KBM-7 (cell line): ENCODE results near the gene C4orf36.
"Not testable (repeated sequence)": the region's sequence is repeated elsewhere in the genome, so short reads cannot be mapped to it uniquely, and the experiment has no call there.

ENCODE experiments used
- DNase-seq: peaks from one replicate; pipeline ENCODE4 v3.0.0-alpha.2; 2015
- in situ Hi-C: fragments of 300-500 bp; cut with MboI; formaldehyde crosslinking; loops from 2 replicates; pipeline ENCODE4 v1.14.3; 2020; ENCODE audit warnings: low sequenced_read_pairs, low pct_unique_long_range_greater_than_20kb, mixed read lengths

The C4orf36 gene

DNA sequence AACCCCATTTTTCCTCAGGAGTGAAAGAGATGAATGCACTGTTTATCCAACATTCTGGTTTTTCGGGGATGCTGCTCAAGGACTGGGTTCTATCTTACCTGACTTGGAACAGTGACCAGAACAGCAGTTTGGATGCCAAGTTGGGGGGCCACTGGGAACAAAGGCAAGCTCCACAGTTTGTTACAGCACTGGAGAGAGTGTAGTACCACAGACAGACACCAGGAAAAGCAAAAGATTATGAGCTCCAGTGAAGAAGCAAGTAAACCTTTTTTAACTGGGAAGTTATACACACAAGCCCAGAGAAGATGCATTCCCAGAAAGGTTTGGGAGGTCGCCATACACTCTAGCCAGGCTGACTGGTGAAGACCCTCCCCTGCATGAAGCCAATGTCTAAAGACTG is 13.6 kb downstream of the C4orf36 start:
- DNase-seq = no peak
- in situ Hi-C loops = loop anchor here (25.0 kb wide), 1 partner anchor 366 kb away; no protein-coding TSS in a partner anchor

DNA sequence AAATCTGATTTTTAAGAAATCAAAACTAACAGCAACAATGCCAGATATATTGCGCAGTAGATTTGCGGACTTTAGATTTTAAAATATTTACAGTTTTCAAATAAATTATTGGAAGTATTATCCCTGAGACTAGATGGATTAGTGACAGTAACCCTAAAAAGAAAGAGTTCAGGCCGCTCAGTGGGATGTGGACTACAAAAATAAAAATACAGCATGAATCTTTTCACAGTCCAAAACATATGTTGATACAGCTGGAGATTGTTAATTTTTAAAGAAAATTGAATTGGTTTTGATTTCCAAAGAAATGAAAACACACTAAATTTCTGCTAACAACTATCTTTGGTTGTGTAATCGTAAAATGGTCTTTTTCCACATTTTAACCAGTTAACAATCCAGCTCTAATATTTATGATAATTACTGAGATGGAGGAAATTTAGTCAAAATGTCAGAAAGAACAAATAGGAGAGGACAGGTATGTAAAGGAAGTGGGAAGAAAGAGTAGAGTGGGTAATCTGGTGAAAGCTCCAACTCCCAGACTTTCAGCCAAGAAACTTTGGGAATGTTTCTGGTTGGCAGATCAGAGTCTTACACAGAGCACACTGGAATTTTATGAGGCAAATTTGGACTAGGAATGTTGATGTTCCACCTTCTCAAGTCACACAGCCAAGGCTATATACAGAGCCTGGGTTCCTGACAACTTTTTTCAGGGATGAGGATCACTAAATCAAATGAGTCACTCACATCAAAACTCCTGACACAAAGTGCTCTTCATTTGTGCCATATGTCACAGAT is 15.1 kb downstream of the C4orf36 start:
- in situ Hi-C loops = loop anchor here (25.0 kb wide), 1 partner anchor 365 kb away; no protein-coding TSS in a partner anchor
- no peak for DNase-seq

DNA sequence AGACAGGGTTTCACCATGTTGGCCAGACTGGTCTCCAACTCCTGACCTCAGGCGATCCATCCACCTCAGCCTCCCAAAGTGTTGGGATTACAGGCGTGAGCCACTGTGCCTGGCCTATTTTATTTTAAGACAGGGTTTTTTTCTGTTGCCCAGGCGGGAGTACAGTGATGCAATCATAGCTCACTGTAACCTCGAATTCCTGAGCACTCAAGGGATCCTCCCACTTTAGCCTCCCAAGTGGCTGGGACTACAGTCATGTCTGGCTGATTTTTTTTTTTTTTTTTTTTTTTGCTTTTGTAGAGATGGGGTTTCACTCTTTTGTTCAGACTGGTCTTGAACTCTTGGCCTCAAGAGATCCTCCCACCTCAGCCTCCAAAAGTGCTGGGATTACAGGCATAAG is 16.8 kb downstream of the C4orf36 start:
- not testable (repeated sequence) for DNase-seq
- in situ Hi-C loops = loop anchor here (25.0 kb wide), 1 partner anchor 363 kb away; no protein-coding TSS in a partner anchor

DNA sequence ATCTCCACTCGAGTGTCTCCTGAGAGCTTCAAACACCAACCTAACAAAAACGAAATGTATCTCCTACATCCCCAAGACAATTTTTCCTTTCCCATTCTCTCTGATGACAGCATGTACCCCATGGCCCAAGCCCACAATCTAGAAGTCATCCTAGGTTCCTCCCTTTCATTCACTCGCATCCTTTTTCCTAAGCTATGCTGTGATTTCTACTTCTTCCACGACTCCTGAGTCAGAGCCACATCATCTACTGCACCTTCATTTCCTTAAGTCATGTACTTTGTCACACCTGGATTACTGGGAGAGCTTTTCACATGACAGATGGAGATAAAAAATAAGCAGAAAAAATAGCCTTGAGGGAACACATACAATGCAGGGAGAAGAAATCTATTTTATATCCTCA is 20.1 kb downstream of the C4orf36 start:
- in situ Hi-C loops = no loop called here
- no peak for DNase-seq

DNA sequence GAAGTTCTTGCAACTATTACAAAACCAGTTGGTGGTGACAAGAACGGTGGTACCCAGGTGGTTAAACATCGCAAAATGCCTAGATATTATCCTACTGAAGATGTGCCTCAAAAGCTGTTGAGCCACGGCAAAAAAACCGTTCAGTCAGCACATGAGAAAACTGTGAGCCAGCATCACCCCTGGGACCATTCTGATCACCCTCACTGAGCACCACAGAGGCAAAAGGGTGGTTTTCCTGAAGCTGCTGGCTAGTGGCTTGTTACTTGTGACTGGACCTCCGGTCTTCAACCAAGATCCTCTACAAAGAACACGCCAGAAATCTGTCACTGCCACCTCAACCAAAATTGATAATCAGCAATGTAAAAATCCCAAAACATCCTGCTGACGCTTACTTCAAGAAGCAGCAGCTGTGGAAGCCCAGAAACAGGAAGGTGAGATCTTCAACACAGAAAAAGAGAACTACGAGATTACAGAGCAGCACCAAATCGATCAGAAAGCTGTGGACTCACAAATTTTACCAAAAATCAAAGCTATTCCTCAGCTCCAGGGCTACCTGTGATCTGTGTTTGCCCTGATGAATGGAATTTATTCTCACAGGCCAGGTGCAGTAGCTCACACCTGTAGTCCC is 21.7 kb downstream of the C4orf36 start:
- in situ Hi-C loops = no loop called here

DNA sequence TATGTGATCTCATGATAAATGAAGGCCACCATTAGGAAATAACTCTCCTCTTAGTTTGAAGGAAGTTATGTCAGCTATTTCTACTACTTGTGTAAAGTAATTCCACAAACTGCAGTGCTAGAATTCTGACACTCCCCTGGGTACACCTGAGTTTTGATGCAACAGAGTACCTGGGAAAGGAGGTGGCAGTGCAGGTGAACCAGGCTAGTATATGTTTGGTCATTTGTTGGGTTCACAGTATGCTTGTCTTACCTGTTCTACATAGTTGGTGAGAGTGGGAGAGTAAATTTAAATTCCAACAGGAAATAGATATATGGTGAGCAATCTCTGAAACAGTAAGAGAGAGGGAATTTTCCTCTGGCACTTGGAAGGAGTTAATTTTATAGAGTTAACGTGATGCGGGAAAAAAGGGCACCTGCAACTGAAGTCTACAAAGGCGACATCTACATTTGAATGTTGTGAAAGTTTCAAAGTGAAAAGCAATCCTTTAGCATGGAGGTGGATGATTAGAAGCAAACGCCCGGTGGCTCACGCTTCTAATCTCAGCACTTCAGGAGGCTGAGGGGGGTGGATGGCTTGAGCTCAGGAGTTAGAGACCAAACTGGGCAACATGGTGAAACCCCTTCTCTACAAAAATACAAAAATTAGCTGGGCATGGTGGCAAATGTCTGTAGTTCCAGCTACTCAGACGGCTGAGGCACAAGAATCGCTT is 34.7 kb downstream of the C4orf36 start:
- in situ Hi-C loops = no loop called here
- DNase-seq = no peak

More for the DNA sequence above, 21.7 kb downstream of the C4orf36 start:
- peak; percentile 39 for DNase-seq

DNA sequence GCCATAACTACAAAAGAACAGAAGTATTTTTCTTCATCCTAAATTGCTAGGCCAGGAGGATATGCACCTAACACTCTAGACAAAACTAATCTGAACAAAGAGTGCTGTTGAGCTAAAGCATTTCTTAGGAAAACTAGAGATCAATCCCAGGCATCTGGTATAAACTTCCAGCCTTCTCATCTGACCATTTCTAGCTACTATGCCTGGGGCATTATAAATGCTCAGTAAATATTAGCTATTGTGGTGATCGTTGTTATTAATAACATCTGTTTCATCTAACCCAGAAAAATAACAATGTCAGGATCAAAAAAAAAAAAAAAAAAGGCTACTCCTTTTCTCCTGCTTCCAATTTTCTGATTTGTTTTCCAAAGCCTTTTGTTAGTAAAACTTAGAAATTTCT is 35.3 kb downstream of the C4orf36 start:
- in situ Hi-C loops = no loop called here

DNA sequence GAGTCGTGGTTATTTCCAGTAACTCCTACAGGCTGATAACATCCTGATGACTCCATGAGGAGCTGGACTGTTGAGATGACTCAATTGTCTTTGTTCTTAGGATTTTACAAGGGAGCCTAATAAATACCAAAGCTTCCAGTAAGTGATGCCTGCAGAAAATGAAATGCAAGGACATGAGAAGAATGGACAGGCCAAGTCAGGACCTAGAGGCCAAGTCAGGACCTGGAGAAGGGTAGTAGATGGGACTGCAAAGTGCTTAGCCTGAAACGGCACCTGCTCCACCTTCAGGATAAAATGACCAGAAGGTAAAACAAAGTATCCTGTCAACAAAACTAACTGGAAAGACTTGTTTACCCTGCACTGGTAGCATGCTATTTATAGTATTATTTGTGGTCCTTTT is 36.6 kb downstream of the C4orf36 start:
- in situ Hi-C loops = no loop called here
- DNase-seq = no peak

More for the DNA sequence above, 35.3 kb downstream of the C4orf36 start:
- DNase-seq = no peak

DNA sequence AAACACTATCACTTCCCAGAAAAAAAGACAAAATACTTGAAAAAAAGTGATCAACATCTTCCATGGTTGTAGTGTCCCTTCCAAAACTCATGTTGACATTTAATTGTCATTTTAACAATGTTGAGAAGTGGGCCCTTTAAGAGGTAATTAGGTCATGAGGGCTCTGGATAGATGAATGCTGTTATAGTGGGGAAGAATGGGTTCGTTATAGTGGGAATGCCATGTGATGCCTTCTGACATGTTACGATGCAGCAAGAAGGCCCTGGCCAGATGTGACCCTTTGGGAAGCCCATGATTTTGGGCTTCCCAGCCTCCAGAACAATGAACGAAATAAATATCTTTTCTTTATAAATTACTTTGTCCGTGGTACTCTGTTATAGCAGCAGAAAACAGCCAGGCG is 39.0 kb downstream of the C4orf36 start:
- no peak for DNase-seq

DNA sequence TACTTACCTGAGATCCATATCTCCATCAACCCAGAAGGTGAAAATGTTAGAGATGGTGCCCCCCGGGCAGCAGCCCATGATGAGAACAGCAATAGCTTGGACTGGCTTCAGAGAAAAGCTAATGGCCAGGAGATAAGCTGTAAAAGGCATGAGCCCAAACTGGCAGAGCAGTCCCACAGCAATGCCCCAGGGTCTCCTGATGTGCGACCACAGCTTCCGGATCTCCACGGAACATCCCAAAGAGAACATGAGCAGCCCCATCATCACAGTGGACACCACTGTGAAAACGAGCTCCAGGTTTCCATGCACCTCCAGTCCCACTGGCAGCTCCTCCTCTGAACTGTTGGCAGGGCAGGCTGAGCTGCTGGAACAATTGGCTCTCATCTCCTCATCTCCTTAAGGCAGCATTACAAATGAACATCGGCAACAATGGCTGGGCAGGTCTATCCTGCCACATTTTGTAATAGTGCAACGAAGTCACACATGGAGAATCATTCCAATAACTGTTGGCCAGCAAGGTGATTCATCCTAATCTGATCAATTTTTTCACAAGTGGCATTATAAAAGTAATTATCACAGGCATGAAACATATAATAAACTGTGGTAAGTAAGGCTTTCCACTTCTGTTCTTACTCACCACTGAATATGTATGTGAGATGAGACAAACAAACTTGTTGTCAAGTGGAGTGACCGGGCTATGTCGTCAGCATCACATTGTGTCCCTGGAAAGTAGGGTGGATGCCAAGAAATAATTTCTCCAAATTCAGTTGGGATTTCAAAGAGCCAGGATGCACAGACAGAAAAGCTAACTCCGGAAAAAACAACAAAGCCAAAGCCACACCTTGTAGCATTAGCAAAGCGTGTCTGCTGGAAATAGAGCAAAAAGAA is 43.2 kb downstream of the C4orf36 start, which contains the start of gene SLC10A6:
Gene SLC10A6, minus strand, starts transcription at position 653 of the 888 bp plus-strand sequence. Its CDS starts 269 bp downstream, at position 384.
- in situ Hi-C loops = no loop called here
- DNase-seq = no peak

More for the DNA sequence above, 39.0 kb downstream of the C4orf36 start:
- in situ Hi-C loops = no loop called here

DNA sequence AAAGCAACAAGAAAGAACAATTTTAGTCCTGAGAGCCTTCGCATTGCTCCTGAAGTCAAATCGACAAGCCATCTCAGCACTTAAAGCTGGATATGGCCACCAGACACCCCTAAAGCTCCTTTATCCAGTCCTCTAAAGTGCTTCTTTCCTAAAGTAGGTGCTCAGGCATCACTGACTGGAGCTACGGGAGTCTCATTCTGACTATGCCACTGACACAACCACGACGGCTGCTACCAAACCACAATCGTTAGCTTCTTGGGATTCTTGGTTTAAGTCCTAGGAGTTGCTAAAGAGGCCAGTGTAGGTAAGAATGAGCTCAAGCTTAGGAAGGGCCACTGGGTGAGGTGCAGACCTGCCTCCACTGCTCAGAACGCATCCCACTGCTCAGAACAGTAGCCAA is 44.1 kb downstream of the C4orf36 start:
- DNase-seq = no peak
- in situ Hi-C loops = no loop called here

DNA sequence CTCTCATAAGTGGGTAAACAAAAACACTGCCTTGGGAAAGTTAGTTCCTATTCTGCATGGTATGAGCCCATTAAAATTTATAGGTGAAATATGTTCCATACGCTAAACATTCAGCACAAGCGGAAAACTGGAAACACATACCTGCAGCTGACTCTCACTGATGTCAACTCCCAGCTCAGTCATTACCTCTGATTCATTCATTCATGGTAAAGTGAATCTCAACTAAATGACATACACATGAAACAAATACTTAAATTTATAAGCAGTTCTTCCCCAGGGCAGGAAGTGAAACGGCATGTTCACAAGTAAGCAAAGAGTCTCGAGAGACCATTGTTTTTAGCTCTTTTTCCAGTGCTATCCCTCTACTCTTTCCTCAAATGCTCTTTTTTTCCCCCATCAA is 44.7 kb downstream of the C4orf36 start:
- DNase-seq = no peak
- in situ Hi-C loops = no loop called here

DNA sequence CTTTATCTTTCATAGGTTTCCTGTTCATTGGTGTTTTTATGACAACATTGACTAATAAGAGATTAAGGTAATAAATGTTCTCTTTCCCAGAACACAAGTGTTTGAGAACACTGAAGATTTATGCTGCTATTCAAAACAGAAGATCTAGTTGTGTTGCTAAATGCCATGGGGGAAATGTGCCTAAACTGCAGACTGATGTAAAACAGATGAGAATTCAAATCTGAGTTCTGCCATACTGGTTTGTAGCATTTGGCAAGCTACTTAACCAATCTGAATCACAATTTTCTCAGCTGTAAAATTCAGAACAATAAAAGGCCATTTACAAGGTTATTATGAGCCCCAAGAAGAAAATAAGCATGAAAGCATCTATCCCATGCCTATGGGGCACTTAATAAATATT is 45.3 kb downstream of the C4orf36 start:
- in situ Hi-C loops = no loop called here
- no peak for DNase-seq

DNA sequence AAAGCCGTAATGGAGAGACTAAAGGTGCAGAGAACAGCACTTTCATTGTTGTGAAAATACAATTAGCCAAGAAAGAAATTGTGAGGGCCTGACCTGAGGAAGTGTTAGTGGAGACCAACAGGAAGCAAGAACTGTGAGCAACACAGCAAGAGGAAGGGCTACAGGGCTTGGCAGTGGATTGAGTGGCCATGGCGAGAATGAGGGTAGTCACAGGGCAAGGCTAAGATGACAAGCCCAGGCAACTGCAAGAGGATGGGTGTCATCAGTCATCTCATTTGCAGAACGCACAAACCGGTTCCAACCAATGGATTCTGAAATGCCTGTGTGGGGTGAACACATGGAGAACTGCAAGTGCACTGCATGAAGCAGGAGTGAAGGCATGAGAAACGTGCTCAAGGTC is 46.6 kb downstream of the C4orf36 start:
- in situ Hi-C loops = no loop called here
- no peak for DNase-seq

DNA sequence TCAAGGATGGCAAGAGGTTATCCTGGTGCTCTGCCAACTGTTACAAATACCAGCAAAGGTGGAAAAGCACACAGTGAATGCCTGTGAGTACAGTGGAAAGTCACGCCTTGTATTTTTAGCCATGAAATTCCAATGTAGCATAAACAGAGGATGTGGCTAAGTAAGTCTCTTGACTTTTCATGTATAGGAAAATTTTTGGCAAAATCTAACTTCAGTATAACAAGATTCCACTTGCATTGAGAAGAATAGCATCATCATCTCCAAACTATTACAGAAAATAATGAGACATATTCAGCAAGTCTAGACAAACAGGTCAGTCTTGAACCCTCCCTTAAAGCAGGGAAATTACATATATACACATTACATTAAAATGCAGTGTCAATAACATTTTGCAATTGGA is 50.9 kb downstream of the C4orf36 start:
- no peak for DNase-seq
- in situ Hi-C loops = no loop called here

DNA sequence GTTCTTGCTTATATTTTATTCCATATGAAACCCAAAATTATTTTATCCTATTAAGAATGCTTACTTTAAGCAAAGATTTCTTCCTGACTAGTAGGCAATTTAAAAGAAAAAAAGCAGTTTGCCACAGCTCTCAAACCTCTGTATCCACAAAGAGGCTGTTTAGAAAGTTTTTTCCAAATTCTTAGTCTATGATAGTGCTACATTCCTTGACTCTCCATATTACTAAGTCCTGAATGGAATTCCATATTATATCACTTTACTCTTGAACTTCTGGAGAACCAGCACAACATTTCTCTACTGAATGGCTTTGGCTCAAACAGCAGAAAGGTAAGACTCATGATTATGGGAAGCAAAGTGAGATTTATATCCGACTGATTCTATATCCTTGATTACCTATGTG is 51.4 kb downstream of the C4orf36 start:
- DNase-seq = no peak
- in situ Hi-C loops = no loop called here

DNA sequence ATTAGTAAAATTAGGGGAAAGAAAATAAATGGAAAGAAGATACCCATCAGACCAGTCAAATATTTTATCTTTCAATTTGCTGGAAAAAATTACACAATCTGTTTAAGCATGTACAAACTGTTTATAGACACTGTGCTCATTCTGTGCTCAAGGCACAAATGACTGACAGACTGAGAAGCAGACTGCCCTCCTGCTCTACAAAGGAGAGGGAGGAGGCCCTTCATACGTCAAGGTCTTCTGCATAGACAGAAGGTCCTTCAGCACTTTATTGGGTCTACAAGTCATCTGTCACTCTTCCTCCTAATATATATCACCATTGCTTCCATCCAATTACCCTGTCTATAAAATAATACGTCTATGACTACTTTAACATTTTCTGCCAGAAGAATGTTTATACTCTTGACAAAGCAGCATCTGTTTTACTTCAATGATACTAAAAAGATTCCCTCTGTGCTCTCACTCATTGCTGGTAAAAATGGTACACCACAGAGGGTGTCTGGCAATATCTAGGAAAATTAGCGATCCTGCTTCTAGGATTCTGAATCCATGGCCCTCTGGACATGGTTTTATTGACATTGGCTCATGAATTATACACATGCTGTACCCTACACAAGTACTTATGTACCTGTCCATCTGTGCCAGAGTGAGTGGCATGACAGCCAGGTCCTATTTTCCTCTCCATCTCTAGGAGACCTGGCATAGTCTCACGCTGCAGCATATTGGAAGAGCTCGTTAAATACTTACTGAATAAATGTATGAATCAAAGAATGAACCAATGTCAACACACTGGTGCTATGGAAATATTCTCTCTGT is 54.3 kb downstream of the C4orf36 start:
- no peak for DNase-seq
- in situ Hi-C loops = no loop called here

DNA sequence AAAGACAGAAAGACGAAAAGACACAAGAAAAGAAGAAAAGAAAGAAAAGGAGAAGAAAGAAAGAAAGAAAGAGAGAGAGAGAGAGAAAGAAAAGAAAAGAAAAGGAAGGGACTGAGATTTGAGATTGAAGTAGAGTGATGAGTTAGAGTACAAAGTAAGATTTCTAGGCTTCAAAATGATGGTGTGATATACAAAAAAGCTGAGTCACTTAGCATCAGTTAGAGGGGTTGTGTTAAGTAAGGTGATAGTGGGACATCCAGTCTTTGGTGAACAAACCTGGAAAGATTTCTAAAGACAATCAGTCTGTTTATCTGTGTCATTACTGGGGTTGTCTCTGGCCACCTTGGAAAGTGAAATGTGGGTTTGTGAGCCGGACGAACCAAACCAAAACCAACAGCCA is 56.5 kb downstream of the C4orf36 start:
- no peak for DNase-seq
- in situ Hi-C loops = no loop called here
